ENCODE measurements around the gene NDUFA9.

Gene NDUFA9

DNA sequence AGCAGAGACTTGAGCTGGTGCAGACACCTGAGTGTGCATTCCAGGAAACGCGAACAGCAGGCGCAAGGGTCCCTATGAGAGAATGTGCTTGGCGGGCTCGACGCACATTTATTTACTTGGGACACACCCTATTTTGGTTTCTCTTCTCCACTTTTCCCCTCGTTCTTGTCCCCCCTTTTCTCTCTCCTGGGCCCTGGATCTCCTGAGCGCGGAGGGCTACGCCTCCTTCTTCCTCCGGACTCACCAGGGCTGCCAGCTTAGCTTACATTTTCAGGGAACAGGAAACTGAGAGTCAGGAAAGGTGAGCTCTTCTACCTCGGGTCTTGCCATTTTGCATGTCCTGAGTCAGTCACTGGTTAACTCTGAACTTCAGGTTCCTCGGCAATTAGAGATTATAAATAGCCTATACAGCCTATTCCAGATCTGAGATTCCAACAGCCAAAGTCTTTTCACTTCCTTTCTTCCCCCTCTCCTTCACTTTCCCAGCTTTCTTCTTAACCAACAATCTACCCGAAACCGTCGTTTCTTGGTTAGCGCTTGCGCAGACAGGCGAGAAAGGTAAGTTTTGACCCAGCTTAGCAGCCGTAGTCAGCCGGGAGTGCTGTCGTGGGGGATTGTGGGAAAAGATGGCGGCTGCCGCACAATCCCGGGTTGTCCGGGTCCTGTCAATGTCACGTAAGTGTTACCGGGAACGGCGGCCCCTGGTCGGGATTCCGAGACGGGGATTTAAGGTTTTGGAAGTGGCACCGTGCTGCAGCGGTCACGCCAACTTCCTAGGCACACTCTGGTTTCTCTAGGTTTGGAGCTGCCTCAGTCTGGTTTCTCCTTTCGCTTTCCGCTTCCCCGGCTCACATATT is at the start of gene NDUFA9, which contains the start of gene AKAP3:
Gene NDUFA9, plus strand, starts transcription at position 614 of the 857 bp plus-strand sequence. Its CDS starts 13 bp downstream, at position 627.
Gene AKAP3, minus strand, starts transcription at position 551 of the 857 bp plus-strand sequence. CDS start 10,855 bp downstream, outside the sequence.
- DNase-seq (ENCODE audit: low read depth in 1 of 2, low spot score in 1 of 2): peak; percentile 47 to 57

- no peak for DNase-seq (ENCODE audit: low read depth in 1 of 2, low spot score in 1 of 2)
These were observed 45.5 kb upstream of the NDUFA9 start for GRCh38 chr12:4603421-4603820.

DNA sequence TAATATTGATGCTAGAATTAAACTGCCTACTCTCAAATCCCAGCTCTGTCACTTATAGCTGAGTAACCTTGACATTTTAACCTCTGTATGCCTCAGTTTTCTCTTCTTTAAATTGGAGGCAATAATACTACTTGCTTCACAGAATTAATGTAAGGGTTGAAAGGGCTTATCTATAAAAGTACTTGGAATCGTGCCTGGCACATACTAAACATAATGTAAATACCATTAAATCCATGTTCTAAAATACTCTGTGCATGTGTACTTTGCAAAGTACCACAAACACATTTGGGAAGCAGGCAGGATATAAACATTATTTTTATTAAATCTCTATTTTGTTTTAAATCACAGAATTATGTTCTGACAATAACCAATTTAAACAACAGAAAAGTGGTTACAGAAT is 45.0 kb upstream of the NDUFA9 start:
- no peak for DNase-seq (ENCODE audit: low read depth in 1 of 2, low spot score in 1 of 2)

DNA sequence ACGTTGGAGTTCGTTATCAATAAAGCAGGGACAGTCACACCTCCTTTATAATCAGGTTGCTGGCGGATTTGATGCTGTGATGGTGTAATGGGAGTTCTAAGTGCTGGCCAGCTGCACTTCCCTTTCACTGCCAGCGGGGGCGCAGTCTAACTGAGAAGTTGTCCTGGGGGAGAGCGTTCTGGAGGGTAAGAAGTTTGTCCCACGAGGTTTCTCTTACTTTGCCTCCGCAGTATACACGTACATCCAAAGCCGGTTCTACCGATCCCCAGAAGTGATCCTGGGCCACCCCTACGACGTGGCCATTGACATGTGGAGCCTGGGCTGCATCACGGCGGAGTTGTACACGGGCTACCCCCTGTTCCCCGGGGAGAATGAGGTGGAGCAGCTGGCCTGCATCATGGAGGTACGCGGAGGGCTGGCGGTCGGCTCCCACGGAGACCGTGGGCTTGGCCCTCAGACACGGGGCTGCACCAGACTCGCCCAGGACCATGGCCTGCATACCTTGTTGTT is 44.2 kb upstream of the NDUFA9 start:
- peak; percentile 54 to 59 for DNase-seq (ENCODE audit: low read depth in 1 of 2, low spot score in 1 of 2)

DNA sequence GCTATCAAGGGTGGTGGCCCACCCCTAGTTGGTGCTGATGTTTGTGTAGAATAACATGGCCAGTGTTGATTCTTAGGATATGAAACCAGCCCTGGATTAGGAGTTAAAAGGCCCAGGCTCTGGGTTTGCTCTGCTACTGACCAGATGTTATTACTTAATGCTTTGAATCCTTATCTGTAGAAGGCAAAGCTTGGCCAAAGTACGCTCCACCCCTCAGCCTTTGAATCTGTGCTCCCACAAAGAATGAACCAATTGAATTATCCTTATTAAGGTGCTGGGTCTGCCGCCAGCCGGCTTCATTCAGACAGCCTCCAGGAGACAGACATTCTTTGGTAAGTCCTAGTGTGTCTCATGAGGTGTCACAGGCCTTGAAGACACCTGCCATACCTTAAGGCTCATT is 41.9 kb upstream of the NDUFA9 start:
- no peak for DNase-seq (ENCODE audit: low read depth in 1 of 2, low spot score in 1 of 2)

DNA sequence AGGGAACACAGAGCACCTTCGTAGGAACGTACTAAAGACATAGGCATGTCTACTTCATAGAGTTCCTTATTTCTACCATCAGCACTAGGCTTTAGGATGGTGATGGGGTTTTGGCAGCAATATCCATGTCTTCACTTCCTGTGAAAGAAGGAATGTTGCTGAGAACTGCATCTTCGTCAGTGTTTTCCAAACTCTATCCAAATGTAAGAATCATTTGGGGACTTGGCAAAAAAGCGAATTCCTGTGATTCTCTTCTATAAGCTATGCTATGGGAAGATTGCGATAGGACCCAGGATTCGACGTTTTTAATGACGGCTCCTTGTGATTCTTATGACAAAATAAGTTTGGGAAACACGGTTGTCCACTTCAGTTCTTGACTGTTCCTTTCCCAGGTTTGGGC is 39.8 kb upstream of the NDUFA9 start:
- no peak for DNase-seq (ENCODE audit: low read depth in 1 of 2, low spot score in 1 of 2)

- no peak for DNase-seq (ENCODE audit: low read depth in 1 of 2, low spot score in 1 of 2)
These were observed 38.4 kb upstream of the NDUFA9 start for GRCh38 chr12:4610481-4610880.

DNA sequence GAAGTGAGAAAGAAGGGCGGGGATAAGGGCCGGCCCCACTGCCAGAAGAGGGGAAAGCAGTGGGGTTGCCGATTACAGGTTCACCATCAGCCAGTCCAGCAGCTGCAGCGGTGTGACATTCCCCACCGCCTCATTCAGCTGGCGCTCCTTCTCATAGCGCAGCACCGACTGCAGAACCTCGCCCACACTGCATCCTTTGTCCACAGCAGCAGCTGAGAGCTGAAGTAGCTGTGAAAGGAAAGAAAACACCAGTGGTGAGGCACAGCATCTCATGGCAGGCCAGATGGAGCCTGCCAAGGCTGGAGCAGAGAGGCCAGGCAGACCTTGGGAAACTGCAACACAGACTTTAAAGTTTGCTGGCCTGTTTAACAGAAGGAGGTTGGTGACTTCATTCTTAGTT is 33.2 kb upstream of the NDUFA9 start:
- DNase-seq (ENCODE audit: low read depth in 1 of 2, low spot score in 1 of 2): no peak

DNA sequence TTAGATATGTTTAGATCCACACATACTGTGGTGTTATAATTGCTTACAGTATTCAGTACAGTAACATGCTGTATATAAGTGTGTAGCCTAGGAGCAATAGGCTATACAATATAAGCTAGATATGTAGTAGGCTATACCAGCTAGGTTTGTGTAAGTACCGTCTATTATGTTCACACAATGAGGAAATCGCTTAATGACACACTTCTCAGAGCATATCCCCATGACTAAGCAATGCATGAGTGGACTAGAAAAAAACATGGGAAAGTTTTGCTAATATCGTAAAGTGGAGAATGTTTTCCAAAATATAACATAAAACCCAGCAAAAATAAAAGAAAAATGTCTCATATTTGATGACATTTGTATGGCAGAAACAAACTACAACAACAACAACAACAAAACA is 27.4 kb upstream of the NDUFA9 start:
- no peak for DNase-seq (ENCODE audit: low read depth in 1 of 2, low spot score in 1 of 2)

GRCh38 chr12:4626543-4626942 is 22.4 kb upstream of the NDUFA9 start:
- DNase-seq (ENCODE audit: low read depth in 1 of 2, low spot score in 1 of 2): no peak

- DNase-seq (ENCODE audit: low read depth in 1 of 2, low spot score in 1 of 2): no peak
These were observed 20.5 kb upstream of the NDUFA9 start for GRCh38 chr12:4628406-4628805.

DNA sequence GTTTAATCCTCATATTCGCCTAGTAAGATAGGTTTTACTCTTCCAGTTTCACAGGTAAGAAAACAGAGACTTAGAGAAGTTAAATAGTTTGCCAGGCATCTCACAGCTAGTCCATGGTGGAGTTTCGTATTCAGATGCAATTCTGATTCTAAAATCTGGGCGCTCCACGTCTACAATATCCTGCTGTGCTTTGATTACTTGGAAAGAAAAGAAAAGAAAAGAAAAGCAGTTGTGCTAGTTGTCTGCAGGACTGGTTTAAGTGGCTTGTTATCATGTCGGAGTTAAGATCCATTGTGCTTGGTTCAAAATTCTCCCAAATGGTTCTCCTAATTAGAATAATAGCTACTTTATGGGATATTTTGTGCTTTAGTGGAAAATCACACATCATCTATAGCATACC is 18.7 kb upstream of the NDUFA9 start:
- no peak for DNase-seq (ENCODE audit: low read depth in 1 of 2, low spot score in 1 of 2)

GRCh38 chr12:4643747-4644146 is 5.2 kb upstream of the NDUFA9 start:
- no peak for DNase-seq (ENCODE audit: low read depth in 1 of 2, low spot score in 1 of 2)

GRCh38 chr12:4645023-4645422 is 3.9 kb upstream of the NDUFA9 start:
- no peak for DNase-seq (ENCODE audit: low read depth in 1 of 2, low spot score in 1 of 2)

GRCh38 chr12:4648104-4648500 is 812 bp upstream of the NDUFA9 start:
- no peak for DNase-seq (ENCODE audit: low read depth in 1 of 2, low spot score in 1 of 2)

GRCh38 chr12:4649358-4649661 is 396 bp downstream of the NDUFA9 start:
- DNase-seq (ENCODE audit: low read depth in 1 of 2, low spot score in 1 of 2): no peak

DNA sequence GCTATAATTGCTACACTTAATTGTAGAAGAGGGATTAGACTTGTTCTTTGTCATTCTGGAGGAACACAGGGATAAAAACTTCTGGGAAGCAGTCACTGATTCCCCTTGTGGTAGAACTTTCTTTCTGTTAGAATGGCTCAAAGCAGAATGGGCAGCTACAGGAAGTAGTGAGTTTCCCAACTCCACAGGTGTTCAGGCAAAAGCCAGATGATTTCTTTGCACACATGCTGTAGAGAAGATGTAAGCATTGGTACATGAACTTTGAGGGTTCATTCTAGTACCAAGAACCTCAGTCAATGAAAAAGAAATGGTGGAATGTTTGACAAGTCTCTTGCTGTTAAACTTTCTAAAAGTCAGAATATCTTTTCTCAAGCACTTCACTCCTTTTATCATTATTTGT is 4.3 kb downstream of the NDUFA9 start:
- DNase-seq (ENCODE audit: low read depth in 1 of 2, low spot score in 1 of 2): no peak

GRCh38 chr12:4653691-4654090 is 4.8 kb downstream of the NDUFA9 start:
- DNase-seq (ENCODE audit: low read depth in 1 of 2, low spot score in 1 of 2): no peak

GRCh38 chr12:4663971-4664505 is 15.1 kb downstream of the NDUFA9 start:
- no peak for DNase-seq (ENCODE audit: low read depth in 1 of 2, low spot score in 1 of 2)

DNA sequence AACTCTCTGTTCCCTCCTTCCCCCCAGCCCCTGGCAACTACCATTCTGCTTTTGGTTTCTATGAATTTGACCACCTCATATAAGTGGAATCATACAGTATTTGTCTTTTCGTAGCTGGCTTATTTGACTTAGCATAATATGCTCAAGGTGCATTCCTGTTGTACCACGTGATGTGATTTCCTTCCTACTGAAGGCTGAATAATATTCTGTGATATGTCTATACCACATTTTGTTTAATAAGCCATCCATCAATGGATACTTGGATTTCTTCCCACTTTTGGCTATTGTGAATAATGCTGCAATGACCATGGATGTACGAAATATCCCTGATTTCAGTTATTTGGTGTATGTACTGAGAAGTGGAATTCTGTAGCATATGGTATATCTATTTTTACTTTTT is 16.3 kb downstream of the NDUFA9 start:
- no peak for DNase-seq (ENCODE audit: low read depth in 1 of 2, low spot score in 1 of 2)

GRCh38 chr12:4679711-4680110 is 30.8 kb downstream of the NDUFA9 start:
- DNase-seq (ENCODE audit: low read depth in 1 of 2, low spot score in 1 of 2): no peak

GRCh38 chr12:4681732-4682131 is 32.8 kb downstream of the NDUFA9 start:
- DNase-seq (ENCODE audit: low read depth in 1 of 2, low spot score in 1 of 2): no peak

DNA sequence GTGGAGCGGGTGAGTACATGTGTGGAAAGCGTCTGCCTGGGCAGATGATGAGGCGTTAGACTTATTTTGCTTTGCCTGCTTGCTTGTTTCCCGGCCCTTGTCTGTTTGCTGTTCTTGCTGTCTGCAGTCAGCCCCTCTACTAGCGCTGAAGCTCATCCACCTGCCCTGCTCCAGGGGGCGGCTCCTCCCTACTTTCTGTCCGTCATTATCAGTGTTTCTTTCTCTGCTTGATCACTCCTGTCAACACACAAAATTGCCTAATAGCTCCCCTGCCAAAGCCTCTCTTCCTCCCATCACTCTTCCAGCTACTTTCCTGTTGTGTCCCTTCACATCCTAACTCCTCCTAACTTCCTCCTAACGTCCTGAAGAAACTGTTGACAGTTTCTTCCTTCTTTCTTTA is 36.4 kb downstream of the NDUFA9 start:
- DNase-seq (ENCODE audit: low read depth in 1 of 2, low spot score in 1 of 2): no peak
